HEK293 (cell line): Measurements from ENCODE around the gene EFHC1.
A peak's percentile ranks its signal among the peaks of the same experiment; 100 is the strongest.

Experiments
- CTCF ChIA-PET: fragments of 350-600 bp; formaldehyde crosslinking; extraction: SDS; loops from one replicate; lab custom pipeline; 2021; ENCODE audit warnings: antibody characterized with exemption; lab: Yijun Ruan, JAX
- POLR2A ChIA-PET: fragments of 300-600 bp; formaldehyde crosslinking; extraction: SDS; loops from one replicate; lab custom pipeline; 2020; ENCODE audit warnings: antibody characterized with exemption, inconsistent platforms; lab: Yijun Ruan, JAX
- H3K27ac ChIP-seq: fragments of 200-500 bp; sonication (Bioruptor generic); 2 replicates; pipeline ENCODE4 v1.5.1; 2014; ENCODE audit warnings: low read depth, low read length, control low read depth, inconsistent platforms; ENCODE audit errors: extremely low read depth
- H3K36me3 ChIP-seq, 2 experiments: fragments of 200-500 bp in 1 of 2; sonication (Bioruptor generic) in 1 of 2; 1 replicate in 1 of 2; 2 replicates in 1 of 2; pipeline ENCODE4 v1.5.1; 2014 to 2017; ENCODE audit warnings: inconsistent platforms in 2 of 2, low read length in 2 of 2; ENCODE audit not compliant: control insufficient read depth in 2 of 2, insufficient read depth in 1 of 2
- H3K4me1 ChIP-seq: fragments of 200-500 bp; sonication (Bioruptor generic); 2 replicates; pipeline ENCODE4 v1.5.1; 2014; ENCODE audit warnings: mild to moderate bottlenecking, low read length, inconsistent platforms; ENCODE audit not compliant: control insufficient read depth, insufficient read depth
- H3K4me3 ChIP-seq: 2 replicates; pipeline ENCODE4 v1.5.1; 2011; ENCODE audit warnings: low read depth, mild to moderate bottlenecking, control low read depth, low read length, moderate library complexity
- H3K9me3 ChIP-seq: fragments of 200-500 bp; sonication (Bioruptor generic); 2 replicates; pipeline ENCODE4 v1.5.1; 2014; ENCODE audit warnings: low read depth, low read length, inconsistent platforms; ENCODE audit not compliant: control insufficient read depth, insufficient read depth
- CTCF ChIP-seq: fragments of 450-650 bp; formaldehyde crosslinking; IDR thresholded peaks from 2 replicates; pipeline ENCODE4 v1.5.1; 2016; ENCODE audit warnings: missing biosample characterization, missing genetic modification characterization
- KLF1 ChIP-seq: fragments of 450-650 bp; formaldehyde crosslinking; IDR thresholded peaks from 2 replicates; pipeline ENCODE4 v1.5.1; 2016; ENCODE audit warnings: missing biosample characterization, missing genetic modification characterization
- PRDM10 ChIP-seq: fragments of 450-650 bp; formaldehyde crosslinking; IDR thresholded peaks from 2 replicates; pipeline ENCODE4 v1.5.1; 2016; ENCODE audit warnings: missing biosample characterization, missing genetic modification characterization
- PRDM2 ChIP-seq: fragments of 450-650 bp; formaldehyde crosslinking; IDR thresholded peaks from 2 replicates; pipeline ENCODE4 v1.5.1; 2016; ENCODE audit warnings: missing biosample characterization, missing genetic modification characterization, borderline replicate concordance
- SCRT2 ChIP-seq: fragments of 450-650 bp; formaldehyde crosslinking; IDR thresholded peaks from 2 replicates; pipeline ENCODE4 v1.5.1; 2016; ENCODE audit warnings: missing biosample characterization, missing genetic modification characterization
- YY2 ChIP-seq: fragments of 450-650 bp; formaldehyde crosslinking; IDR thresholded peaks from 2 replicates; pipeline ENCODE4 v1.5.1; 2016; ENCODE audit warnings: missing biosample characterization, missing genetic modification characterization
- ZBTB17 ChIP-seq: fragments of 450-650 bp; formaldehyde crosslinking; IDR thresholded peaks from 2 replicates; pipeline ENCODE4 v1.5.1; 2016; ENCODE audit warnings: missing biosample characterization, missing genetic modification characterization
- ZFP41 ChIP-seq: fragments of 450-650 bp; formaldehyde crosslinking; IDR thresholded peaks from 2 replicates; pipeline ENCODE4 v1.5.1; 2016; ENCODE audit warnings: missing biosample characterization, missing genetic modification characterization, borderline replicate concordance
- ZNF10 ChIP-seq: fragments of 450-650 bp; formaldehyde crosslinking; IDR thresholded peaks from 2 replicates; pipeline ENCODE4 v1.5.1; 2017; ENCODE audit warnings: missing biosample characterization, missing genetic modification characterization
- ZNF114 ChIP-seq: fragments of 450-650 bp; formaldehyde crosslinking; IDR thresholded peaks from 2 replicates; pipeline ENCODE4 v1.5.0; 2017; ENCODE audit warnings: missing biosample characterization, missing genetic modification characterization
- ZNF138 ChIP-seq: fragments of 450-650 bp; formaldehyde crosslinking; IDR thresholded peaks from 2 replicates; pipeline ENCODE4 v1.5.1; 2016; ENCODE audit warnings: missing biosample characterization, missing genetic modification characterization, borderline replicate concordance
- ZNF2 ChIP-seq: fragments of 450-650 bp; formaldehyde crosslinking; IDR thresholded peaks from 2 replicates; pipeline ENCODE4 v1.5.1; 2016; ENCODE audit warnings: missing biosample characterization, missing genetic modification characterization
- ZNF239 ChIP-seq: fragments of 450-650 bp; formaldehyde crosslinking; IDR thresholded peaks from 2 replicates; pipeline ENCODE4 v1.5.1; 2016; ENCODE audit warnings: missing biosample characterization, missing genetic modification characterization
- ZNF404 ChIP-seq: fragments of 450-650 bp; formaldehyde crosslinking; IDR thresholded peaks from 2 replicates; pipeline ENCODE4 v1.5.1; 2017; ENCODE audit warnings: missing biosample characterization, missing genetic modification characterization
- ZNF514 ChIP-seq: fragments of 450-650 bp; formaldehyde crosslinking; IDR thresholded peaks from 2 replicates; pipeline ENCODE4 v1.5.1; 2016; ENCODE audit warnings: missing biosample characterization, missing genetic modification characterization
- ZNF549 ChIP-seq: fragments of 450-650 bp; IDR thresholded peaks from 2 replicates; pipeline ENCODE4 v1.5.1; 2018; ENCODE audit warnings: missing biosample characterization, missing genetic modification characterization, mild to moderate bottlenecking, inconsistent platforms, moderate library complexity
- ZNF626 ChIP-seq: fragments of 450-650 bp; sonication (Bioruptor Pico); formaldehyde crosslinking; IDR thresholded peaks from 2 replicates; pipeline ENCODE4 v1.5.1; 2018; ENCODE audit warnings: missing biosample characterization, missing genetic modification characterization, inconsistent platforms
- ZNF785 ChIP-seq: fragments of 450-650 bp; formaldehyde crosslinking; IDR thresholded peaks from 2 replicates; pipeline ENCODE4 v1.5.1; 2016; ENCODE audit warnings: missing biosample characterization, missing genetic modification characterization
- TF ChIP-seq, protein P1 (sequence below): fragments of 450-650 bp; formaldehyde crosslinking; IDR thresholded peaks from 2 replicates; pipeline ENCODE4 v1.5.1; 2017; ENCODE audit warnings: missing biosample characterization, missing genetic modification characterization
- TF ChIP-seq, protein P2 (sequence below): fragments of 450-650 bp; formaldehyde crosslinking; IDR thresholded peaks from 2 replicates; pipeline ENCODE4 v1.5.1; 2017; ENCODE audit warnings: missing biosample characterization, missing genetic modification characterization

The EFHC1 gene

DNA sequence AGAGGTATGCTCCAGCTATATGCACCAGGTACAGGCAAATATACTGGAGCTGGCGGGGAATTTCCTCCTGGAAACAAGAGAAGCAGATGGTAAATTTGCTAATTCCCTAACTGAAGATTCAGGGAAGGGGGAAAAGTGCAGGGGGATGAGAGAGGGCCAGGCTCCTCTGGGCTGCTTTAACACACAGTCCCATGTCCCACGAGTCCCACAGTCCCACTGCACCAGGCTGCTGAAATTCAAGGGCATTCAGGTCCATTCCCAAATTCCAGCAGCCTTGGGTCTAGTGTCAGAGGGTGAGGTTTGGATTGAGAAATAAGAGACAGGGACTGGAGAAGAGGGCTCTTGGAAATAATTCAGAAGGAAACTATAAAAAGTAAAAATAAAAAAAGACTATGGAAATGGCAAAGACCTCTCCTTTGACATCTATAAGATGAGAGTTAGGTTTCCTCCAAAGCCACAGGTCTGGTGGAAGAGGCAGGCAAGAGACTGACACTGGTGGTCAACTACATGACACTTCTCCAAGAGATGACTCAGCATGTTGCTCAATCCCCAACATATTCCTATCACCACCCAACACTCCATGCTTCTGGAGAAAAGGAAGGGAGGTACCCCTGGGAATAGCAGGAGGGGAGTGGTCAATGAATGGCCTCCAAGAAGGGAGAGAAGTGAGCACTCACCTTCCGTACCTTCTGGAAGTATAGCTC lies 87.6 kb downstream of the EFHC1 start:
- TF ChIP-seq ZNF239 (tag by site-specific recombination) (no peak), PRDM10 (tag by site-specific recombination) (no peak), ZFP41 (no peak), YY2 (no peak), CTCF (tag by site-specific recombination) (no peak), ZNF549 (tag by site-specific recombination) (no peak), ZNF114 (no peak), SCRT2 (tag by site-specific recombination) (peak; percentile 28; the same call in 1 of the 2 replicates), ZNF785 (tag by site-specific recombination) (no peak), ZNF626 (no peak), KLF1 (tag by site-specific recombination) (peak; percentile 19; the same call in 1 of the 2 replicates), ZBTB17 (no peak)
- TF ChIP-seq, protein P1, sequence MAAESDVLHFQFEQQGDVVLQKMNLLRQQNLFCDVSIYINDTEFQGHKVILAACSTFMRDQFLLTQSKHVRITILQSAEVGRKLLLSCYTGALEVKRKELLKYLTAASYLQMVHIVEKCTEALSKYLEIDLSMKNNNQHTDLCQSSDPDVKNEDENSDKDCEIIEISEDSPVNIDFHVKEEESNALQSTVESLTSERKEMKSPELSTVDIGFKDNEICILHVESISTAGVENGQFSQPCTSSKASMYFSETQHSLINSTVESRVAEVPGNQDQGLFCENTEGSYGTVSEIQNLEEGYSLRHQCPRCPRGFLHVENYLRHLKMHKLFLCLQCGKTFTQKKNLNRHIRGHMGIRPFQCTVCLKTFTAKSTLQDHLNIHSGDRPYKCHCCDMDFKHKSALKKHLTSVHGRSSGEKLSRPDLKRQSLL: no peak
- ChIA-PET CTCF (interaction anchor here (1.3 to 2.4 kb wide), 2 partner anchors 91 to 156 kb away, joined by 3 to 17 read pairs; no protein-coding TSS in a partner anchor), POLR2A (no interaction called here)
- H3K9me3 ChIP-seq: no peaks in the 10 kb centered on the region
- no peak overlapping the region for H3K4me3 ChIP-seq
- H3K4me1 ChIP-seq: peaks cover 8% of the 10 kb centered on the region
- H3K36me3 ChIP-seq: peaks cover 0 to 36% of the 10 kb centered on the region in 2 experiments; a peak in 1 of 3 replicates
- no peak overlapping the region for H3K27ac ChIP-seq

DNA sequence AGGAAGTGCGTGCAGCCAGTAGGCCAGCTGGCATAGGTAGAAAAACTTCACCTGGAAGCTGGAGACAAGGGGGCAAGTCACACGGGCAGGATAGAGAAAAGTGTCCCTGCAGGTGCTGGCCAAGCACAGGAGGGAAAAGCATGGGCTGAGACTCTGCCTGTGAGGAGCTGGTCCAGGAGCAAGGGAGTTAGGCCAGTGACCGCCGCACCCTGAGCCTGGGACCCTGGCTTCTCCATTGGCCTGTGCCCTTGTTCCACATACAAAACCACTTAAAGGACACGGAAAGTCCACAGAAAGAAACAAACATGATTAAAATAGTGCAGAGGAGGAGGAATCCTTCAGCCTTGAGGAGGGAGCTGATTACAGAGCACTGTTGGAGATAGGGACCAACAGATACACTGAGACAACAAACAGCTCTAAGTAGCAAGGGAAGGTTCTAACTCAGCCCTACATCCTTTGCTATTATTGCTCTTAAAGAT lies 88.2 kb downstream of the EFHC1 start:
- ChIA-PET CTCF (interaction anchor here (0.7 to 2.4 kb wide), 3 partner anchors 91 to 155 kb away, joined by 3 to 17 read pairs (median 4); no protein-coding TSS in a partner anchor), POLR2A (no interaction called here)
- Histone ChIP-seq H3K36me3 (peaks cover 0 to 34% of the 10 kb centered on the region in 2 experiments; a peak in 1 of 3 replicates), H3K9me3 (no peaks in the 10 kb centered on the region), H3K4me3 (no peak overlapping the region), H3K4me1 (peaks cover 8% of the 10 kb centered on the region), H3K27ac (no peak overlapping the region)
- no peak for TF ChIP-seq ZNF514 (tag by site-specific recombination)
- no peak for TF ChIP-seq YY2
- no peak for TF ChIP-seq ZNF10 (tag by site-specific recombination)
- no peak for TF ChIP-seq ZNF404
- TF ChIP-seq PRDM2 (tag by site-specific recombination): no peak
- TF ChIP-seq ZNF2: no peak
- TF ChIP-seq ZNF138: no peak
- TF ChIP-seq, protein P2, sequence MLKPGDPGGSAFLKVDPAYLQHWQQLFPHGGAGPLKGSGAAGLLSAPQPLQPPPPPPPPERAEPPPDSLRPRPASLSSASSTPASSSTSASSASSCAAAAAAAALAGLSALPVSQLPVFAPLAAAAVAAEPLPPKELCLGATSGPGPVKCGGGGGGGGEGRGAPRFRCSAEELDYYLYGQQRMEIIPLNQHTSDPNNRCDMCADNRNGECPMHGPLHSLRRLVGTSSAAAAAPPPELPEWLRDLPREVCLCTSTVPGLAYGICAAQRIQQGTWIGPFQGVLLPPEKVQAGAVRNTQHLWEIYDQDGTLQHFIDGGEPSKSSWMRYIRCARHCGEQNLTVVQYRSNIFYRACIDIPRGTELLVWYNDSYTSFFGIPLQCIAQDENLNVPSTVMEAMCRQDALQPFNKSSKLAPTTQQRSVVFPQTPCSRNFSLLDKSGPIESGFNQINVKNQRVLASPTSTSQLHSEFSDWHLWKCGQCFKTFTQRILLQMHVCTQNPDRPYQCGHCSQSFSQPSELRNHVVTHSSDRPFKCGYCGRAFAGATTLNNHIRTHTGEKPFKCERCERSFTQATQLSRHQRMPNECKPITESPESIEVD (tag by site-specific recombination): no peak
